HepG2 (cell line): ENCODE data around the gene GPR183. TPM values are rescaled to one million over a fixed set of nuclear protein-coding genes. Genes with fewer than 3 reads are reported as not detected.

ENCODE experiments used
- ATAC-seq: fragments of 200-7000 bp; cut with Tn5 transposase; 3 replicates; pipeline ENCODE4 v1.9.1; 2020; ENCODE audit warnings: mild to moderate bottlenecking, moderate library complexity
- BruUV-seq: library from RNA; stranded (reverse); fragments of 400-500 nt; replicated peaks from 2 replicates; lab custom pipeline; 2021; lab: Mats Ljungman, UMichigan
- CTCF ChIA-PET: fragments of 300-600 bp; formaldehyde crosslinking; extraction: SDS; loops from one replicate; lab custom pipeline; 2021; ENCODE audit warnings: low total read pairs, inconsistent platforms, low intra/inter-chr PET ratio; lab: Yijun Ruan, JAX
- POLR2A ChIA-PET: fragments of 350-600 bp; sonication (Branson Sonifier 250); formaldehyde crosslinking; loops from one replicate; lab custom pipeline; 2020; ENCODE audit warnings: antibody characterized with exemption, inconsistent platforms; lab: Yijun Ruan, JAX
- DNase-seq: peaks from one replicate; pipeline ENCODE4 v3.0.0-alpha.2; 2015; ENCODE audit warnings: low spot score
- FAIRE-seq: peaks from 3 replicates; lab custom pipeline; 2011; peaks lifted over from hg19 to GRCh38; lab: Jason Lieb, UNC
- H2AFZ ChIP-seq: one replicate; pipeline ENCODE4 v1.6.1; 2011; ENCODE audit warnings: low read length, inconsistent platforms
- H3K27ac ChIP-seq: fragments of 300-600 bp; 3 replicates; pipeline ENCODE4 v1.8.0; 2011; ENCODE audit warnings: mixed run types, mild to moderate bottlenecking, mixed read lengths, low read length, inconsistent platforms; ENCODE audit not compliant: insufficient read depth; ENCODE audit errors: extremely low read length
- H3K27me3 ChIP-seq, 2 experiments: fragments of 200-600 bp in 1 of 2; 2 replicates in 1 of 2; 3 replicates in 1 of 2; pipeline versions ENCODE4 v1.6.0 to v1.8.0; 2011; ENCODE audit warnings: low read length in 2 of 2, mild to moderate bottlenecking in 2 of 2, moderate library complexity in 2 of 2, inconsistent platforms in 1 of 2; ENCODE audit not compliant: insufficient read depth in 2 of 2, control insufficient read depth in 1 of 2
- H3K36me3 ChIP-seq, 2 experiments: fragments of 200-600 bp in 1 of 2; replicated peaks in 1 of 2; 2 replicates in 1 of 2; 3 replicates in 1 of 2; pipeline versions ENCODE4 v1.5.1 to v1.8.0; 2011; ENCODE audit warnings: low read length in 2 of 2, inconsistent platforms in 1 of 2; ENCODE audit not compliant: insufficient read depth in 2 of 2, control insufficient read depth in 1 of 2
- H3K4me1 ChIP-seq: 2 replicates; pipeline ENCODE4 v1.5.1; 2012; ENCODE audit warnings: low read length, inconsistent platforms; ENCODE audit not compliant: insufficient read depth
- H3K4me2 ChIP-seq: 2 replicates; pipeline ENCODE4 v1.6.0; 2011; ENCODE audit warnings: low read depth, low read length, inconsistent platforms
- H3K4me3 ChIP-seq, 3 experiments: fragments of 200-600 bp in 1 of 3; sonication (generic), shearing (Covaris generic) in 1 of 3; replicated peaks in 1 of 3; 2 replicates each; pipeline ENCODE4 v1.5.1; 2011 to 2016; ENCODE audit warnings: low read length in 3 of 3, inconsistent platforms in 2 of 3, low read depth in 2 of 3, mild to moderate bottlenecking in 2 of 3, control low read depth in 1 of 3, mixed read lengths in 1 of 3; ENCODE audit not compliant: insufficient read depth in 1 of 3
- H3K79me2 ChIP-seq: one replicate; pipeline ENCODE4 v1.6.1; 2011; ENCODE audit warnings: low read length, inconsistent platforms; ENCODE audit not compliant: insufficient read depth
- H3K9ac ChIP-seq: 2 replicates; pipeline ENCODE4 v1.6.0; 2011; ENCODE audit warnings: mild to moderate bottlenecking, low read depth, low read length, inconsistent platforms; ENCODE audit not compliant: insufficient read depth
- H3K9me3 ChIP-seq: 2 replicates; pipeline ENCODE4 v1.5.1; 2012; ENCODE audit warnings: mild to moderate bottlenecking, low read length
- H4K20me1 ChIP-seq: 2 replicates; pipeline ENCODE4 v1.6.0; 2011; ENCODE audit warnings: inconsistent platforms, mild to moderate bottlenecking, low read length, moderate library complexity; ENCODE audit not compliant: insufficient read depth
- CENPT ChIP-seq: sonication (generic); formaldehyde crosslinking; IDR thresholded peaks from 2 replicates; pipeline ENCODE4 v1.8.0; 2022; ENCODE audit warnings: low read depth, mild to moderate bottlenecking, moderate library complexity, missing genetic modification reagents
- CHCHD3 ChIP-seq: sonication (generic); formaldehyde crosslinking; IDR thresholded peaks from 2 replicates; pipeline ENCODE4 v1.8.0; 2022; ENCODE audit warnings: mild to moderate bottlenecking, missing genetic modification reagents, moderate library complexity
- CREM ChIP-seq, 2 experiments: sonication (generic) in 1 of 2; formaldehyde crosslinking in 1 of 2; IDR thresholded peaks; 2 replicates each; pipeline versions ENCODE4 v1.4.0 to v1.6.1; 2016 to 2020; ENCODE audit warnings: antibody characterized with exemption in 1 of 2, mild to moderate bottlenecking in 1 of 2, missing genetic modification reagents in 1 of 2
- DMAP1 ChIP-seq: IDR thresholded peaks from 2 replicates; pipeline ENCODE4 v1.6.1; 2016
- HOXA9 ChIP-seq: sonication (generic); formaldehyde crosslinking; IDR thresholded peaks from 2 replicates; pipeline ENCODE4 v1.8.1; 2022; ENCODE audit warnings: missing genetic modification reagents, mild to moderate bottlenecking, moderate library complexity, borderline replicate concordance
- IKZF1 ChIP-seq: fragments of 450-650 bp; IDR thresholded peaks from 2 replicates; pipeline ENCODE4 v1.7.1; 2016
- KDM5B ChIP-seq: sonication (generic); formaldehyde crosslinking; IDR thresholded peaks from 2 replicates; pipeline ENCODE4 v1.4.0; 2020; ENCODE audit warnings: missing genetic modification reagents, mild to moderate bottlenecking, borderline replicate concordance
- KLF16 ChIP-seq, 2 experiments: sonication (generic) in 1 of 2; formaldehyde crosslinking in 1 of 2; IDR thresholded peaks; 2 replicates each; pipeline versions ENCODE4 v1.6.1 to v1.8.0; 2016 to 2023; ENCODE audit warnings: missing genetic modification reagents in 2 of 2, missing compliant biosample characterization in 1 of 2
- MAFK ChIP-seq, 2 experiments: IDR thresholded peaks in 1 of 2; conservative IDR thresholded peaks in 1 of 2; 2 replicates each; pipeline ENCODE4 v1.6.1; 2011; ENCODE audit warnings: improper control_type of control experiment in 2 of 2, low read length in 2 of 2
- MED1 ChIP-seq: sonication (generic); formaldehyde crosslinking; IDR thresholded peaks from 2 replicates; pipeline ENCODE4 v1.4.0; 2020; ENCODE audit warnings: missing genetic modification reagents
- NFIB ChIP-seq: sonication (generic); formaldehyde crosslinking; IDR thresholded peaks from 2 replicates; pipeline ENCODE4 v1.9.0; 2021; ENCODE audit warnings: missing genetic modification reagents, mild to moderate bottlenecking, borderline replicate concordance
- SALL1 ChIP-seq: sonication (generic); formaldehyde crosslinking; IDR thresholded peaks from 2 replicates; pipeline ENCODE4 v1.8.0; 2022; ENCODE audit warnings: mild to moderate bottlenecking, missing genetic modification reagents
- SETDB1 ChIP-seq: sonication (generic); formaldehyde crosslinking; IDR thresholded peaks from 2 replicates; pipeline ENCODE4 v1.5.1; 2020; ENCODE audit warnings: missing genetic modification reagents, mild to moderate bottlenecking, borderline replicate concordance
- THAP7 ChIP-seq: sonication (generic); formaldehyde crosslinking; IDR thresholded peaks from 2 replicates; pipeline ENCODE4 v1.8.1; 2023; ENCODE audit warnings: mild to moderate bottlenecking, missing genetic modification reagents
- ZFYVE20 ChIP-seq: sonication (generic); formaldehyde crosslinking; IDR thresholded peaks from 2 replicates; pipeline ENCODE4 v1.8.0; 2023; ENCODE audit warnings: low read depth, mild to moderate bottlenecking, moderate library complexity, missing genetic modification reagents, borderline replicate concordance
- ZNF232 ChIP-seq: sonication (generic); formaldehyde crosslinking; IDR thresholded peaks from 2 replicates; pipeline ENCODE4 v1.4.0; 2020; ENCODE audit warnings: missing genetic modification reagents, borderline replicate concordance
- ZNF562 ChIP-seq: sonication (generic); formaldehyde crosslinking; IDR thresholded peaks from 2 replicates; pipeline ENCODE4 v1.8.0; 2022; ENCODE audit warnings: missing genetic modification reagents, borderline replicate concordance
- ZNF7 ChIP-seq: IDR thresholded peaks from 2 replicates; pipeline ENCODE4 v1.6.1; 2016; ENCODE audit warnings: missing biosample characterization, missing genetic modification reagents
- ZNF83 ChIP-seq: sonication (generic); formaldehyde crosslinking; IDR thresholded peaks from 2 replicates; pipeline ENCODE4 v1.4.0; 2020; ENCODE audit warnings: missing genetic modification reagents, mild to moderate bottlenecking, borderline replicate concordance
- ZUFSP ChIP-seq: sonication (generic); formaldehyde crosslinking; IDR thresholded peaks from 2 replicates; pipeline ENCODE4 v1.9.0; 2021; ENCODE audit warnings: missing genetic modification reagents, mild to moderate bottlenecking, borderline replicate concordance
- WGBS: methylation state at CpG from one replicate; pipeline ENCODE4 v1.1.6; 2017; ENCODE audit warnings: low lambda C conversion rate; 5-methylcytosine and 5-hydroxymethylcytosine counted together
- in situ Hi-C: cut with HindIII; loops from 2 replicates; pipeline ENCODE4 v1.10.0; 2017; ENCODE audit warnings: low pct_unique_long_range_greater_than_20kb; ENCODE audit not compliant: extremely low pct_ligation_motif_present
- intact Hi-C: fragments of 100-400 bp; cut with micrococcal nuclease; formaldehyde crosslinking; loops from one replicate; pipeline ENCODE4 v1.10.0; 2022; ENCODE audit not compliant: unreplicated experiment
- polyA plus RNA-seq, 8 experiments: library from polyadenylated mRNA; depleted of rRNA in 3 of 8; stranded (reverse) in 7 of 8; unstranded in 1 of 8; fragments of >200 nt; fragmentation: Illumina TruSeq in 4 of 8; extraction: Trizol in 4 of 8; gene quantifications; 2 replicates each; pipeline versions ENCODE4 v1.2.1 to v1.2.3, GENCODE V29; 2011 to 2016; ENCODE audit warnings: low read depth in 4 of 8, missing spikeins in 1 of 8, mixed read lengths in 1 of 8; ENCODE audit not compliant: insufficient read depth in 1 of 8
- total RNA-seq, 5 experiments: library from RNA; depleted of rRNA; stranded (reverse); fragments of >200 nt; fragmentation: Illumina TruSeq; extraction: Trizol; gene quantifications; 2 replicates each; pipeline ENCODE4 v1.2.3, GENCODE V29; 2016; ENCODE audit warnings: low read depth in 1 of 5

Gene GPR183
- total and polyA plus RNA-seq, 2 of the 13 experiments (the other 11 are each of a cell fraction or from before 2014, with no cell fraction given) = not detected

- DNase-seq (no peak), FAIRE-seq (no peak), ATAC-seq (no peak)
- H3K27me3 ChIP-seq = no peaks in the 10 kb centered on the region
- H3K9ac ChIP-seq = no peak overlapping the region
- H3K4me2 ChIP-seq = no peak overlapping the region
- H3K79me2 ChIP-seq = no peaks in the 10 kb centered on the region
- intact Hi-C loops (no loop called here), in situ Hi-C loops (no loop called here)
- TF ChIP-seq CHCHD3 (CRISPR knock-in tag) (no peak), KLF16 (CRISPR knock-in tag; IDR thresholded peaks at IDR 0.05) (no peak), MED1 (no peak), ZFYVE20 (CRISPR knock-in tag) (no peak), ZUFSP (CRISPR knock-in tag) (no peak), MAFK (conservative IDR thresholded peaks at IDR 0.05 in 1 of 2, IDR thresholded peaks at IDR 0.05 in 1 of 2; ENCODE audit: low read length in 2 of 2) (no peak), SALL1 (no peak), HOXA9 (no peak), DMAP1 (CRISPR knock-in tag) (no peak), ZNF232 (CRISPR knock-in tag) (no peak), ZNF7 (CRISPR knock-in tag) (no peak), CREM (IDR thresholded peaks at IDR 0.05) (no peak), CREM (CRISPR knock-in tag; IDR thresholded peaks at IDR 0.05) (no peak), ZNF562 (CRISPR knock-in tag) (no peak), SETDB1 (CRISPR knock-in tag) (no peak), THAP7 (no peak), NFIB (CRISPR knock-in tag) (no peak), CENPT (no peak), IKZF1 (no peak), ZNF83 (CRISPR knock-in tag) (no peak), KDM5B (no peak)
- H3K4me1 ChIP-seq = no peaks in the 10 kb centered on the region
- H3K36me3 ChIP-seq = peaks cover 0 to 15% of the 10 kb centered on the region in 2 experiments; a peak in 3 of 5 replicates
- no peaks in the 10 kb centered on the region for H3K9me3 ChIP-seq
- ChIA-PET POLR2A (no interaction called here), CTCF (no interaction called here)
- no TSS peak for BruUV-seq
- WGBS = over 99% methylated on average over 4 of the region's 4 CpGs
- H3K4me3 ChIP-seq = no peak overlapping the region
- no peak overlapping the region for H2AFZ ChIP-seq
- H4K20me1 ChIP-seq = no peaks in the 10 kb centered on the region
- H3K27ac ChIP-seq = no peak overlapping the region
Observed at GRCh38 chr13:99311137-99311536, 3.9 kb upstream of the GPR183 start.
